RWPE1 (cell line): ENCODE data around the gene ENO4.

Source experiments
- CTCF ChIA-PET: fragments of 350-600 bp; sonication (Branson Sonifier 250); formaldehyde crosslinking; extraction: SDS; loops from one replicate; lab custom pipeline; 2021; lab: Yijun Ruan, JAX
- POLR2A ChIA-PET: fragments of 400-600 bp; formaldehyde crosslinking; extraction: SDS; loops from one replicate; lab custom pipeline; 2020; ENCODE audit warnings: antibody characterized with exemption; ENCODE audit not compliant: low non-redundant PET; lab: Yijun Ruan, JAX
- DNase-seq: peaks from one replicate; pipeline ENCODE4 v3.0.0; 2012; ENCODE audit warnings: low spot score
- H3K27ac ChIP-seq: fragments of 450-650 bp; 2 replicates; pipeline ENCODE4 v1.5.1; 2017
- CTCF ChIP-seq: fragments of 450-650 bp; conservative IDR thresholded peaks from 2 replicates; pipeline ENCODE4 v1.5.1; 2017; ENCODE audit warnings: low read depth, mild to moderate bottlenecking

Gene ENO4

DNA sequence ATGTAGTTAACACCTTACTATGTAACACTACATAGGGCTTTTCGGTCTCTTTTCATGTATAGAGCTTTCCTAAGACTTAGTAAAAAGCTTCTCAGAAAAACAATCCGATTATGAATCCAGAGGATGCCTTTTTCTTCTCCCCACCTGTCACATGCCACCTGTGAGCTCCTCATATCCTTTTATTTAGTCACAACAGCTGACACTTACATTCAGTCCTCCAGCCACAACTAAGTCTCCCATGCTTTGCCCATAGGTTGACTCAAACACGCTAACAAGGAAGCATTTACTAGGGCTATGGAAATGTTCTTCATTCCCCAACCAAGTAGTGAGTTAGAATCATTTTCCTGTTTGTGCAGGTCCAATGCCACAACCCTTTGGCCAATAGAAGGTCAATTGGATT lies 7.9 kb downstream of the ENO4 start:
- POLR2A ChIA-PET, result no interaction called here
- CTCF ChIA-PET, result interaction anchor here (0.7 kb wide), 1 partner anchor 41 kb away, joined by 6 read pairs; no protein-coding TSS in a partner anchor

DNA sequence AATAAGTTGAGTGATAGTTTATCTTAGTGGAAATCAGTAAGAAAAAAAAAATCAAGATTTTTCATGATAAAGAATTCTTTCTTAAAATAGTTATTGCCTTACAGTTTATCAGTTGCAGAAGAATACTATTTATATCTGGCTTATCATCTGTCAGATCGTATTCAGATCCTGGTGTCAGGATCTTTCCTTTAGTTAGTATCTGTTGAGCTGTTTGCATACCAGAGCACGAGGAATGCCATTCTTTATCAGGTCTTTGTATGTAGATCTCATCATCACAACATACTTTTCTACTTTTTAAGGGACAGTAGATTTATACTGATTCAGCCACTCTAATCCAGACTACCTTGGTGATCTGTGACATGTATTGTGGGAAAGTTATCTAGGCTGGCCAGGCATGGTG lies 12.5 kb downstream of the ENO4 start:
- no peak for DNase-seq
- no peak for TF ChIP-seq CTCF
- POLR2A ChIA-PET, result no interaction called here
- H3K27ac ChIP-seq, result no peak overlapping the region
- CTCF ChIA-PET, result interaction anchor here (0.7 kb wide), 1 partner anchor 64 kb away, joined by 3 read pairs; no protein-coding TSS in a partner anchor

More for the DNA sequence above, 7.9 kb downstream of the ENO4 start:
- DNase-seq, result no peak
- no peak overlapping the region for H3K27ac ChIP-seq
- no peak for TF ChIP-seq CTCF

GRCh38 chr10:116864436-116864835 lies 15.1 kb downstream of the ENO4 start:
- CTCF ChIA-PET, result interaction anchor here (0.6 kb wide), 1 partner anchor 565 kb away, joined by 3 read pairs; no protein-coding TSS in a partner anchor
- no peak overlapping the region for H3K27ac ChIP-seq
- DNase-seq, result no peak
- TF ChIP-seq CTCF, result no peak
- POLR2A ChIA-PET, result no interaction called here

GRCh38 chr10:116866066-116866465 lies 16.8 kb downstream of the ENO4 start:
- DNase-seq, result no peak
- ChIA-PET CTCF (interaction anchor here (1.0 kb wide), 1 partner anchor 303 kb away, joined by 7 read pairs; no protein-coding TSS in a partner anchor), POLR2A (no interaction called here)
- no peak for TF ChIP-seq CTCF
- H3K27ac ChIP-seq, result no peak overlapping the region

- ChIA-PET CTCF (interaction anchor here (0.6 kb wide), 2 partner anchors 71 to 129 kb away, joined by 3 to 6 read pairs; no protein-coding TSS in a partner anchor), POLR2A (no interaction called here)
- H3K27ac ChIP-seq, result no peak overlapping the region
- no peak for TF ChIP-seq CTCF
- DNase-seq, result no peak
Measured at GRCh38 chr10:116866987-116867595, 17.8 kb downstream of the ENO4 start.

DNA sequence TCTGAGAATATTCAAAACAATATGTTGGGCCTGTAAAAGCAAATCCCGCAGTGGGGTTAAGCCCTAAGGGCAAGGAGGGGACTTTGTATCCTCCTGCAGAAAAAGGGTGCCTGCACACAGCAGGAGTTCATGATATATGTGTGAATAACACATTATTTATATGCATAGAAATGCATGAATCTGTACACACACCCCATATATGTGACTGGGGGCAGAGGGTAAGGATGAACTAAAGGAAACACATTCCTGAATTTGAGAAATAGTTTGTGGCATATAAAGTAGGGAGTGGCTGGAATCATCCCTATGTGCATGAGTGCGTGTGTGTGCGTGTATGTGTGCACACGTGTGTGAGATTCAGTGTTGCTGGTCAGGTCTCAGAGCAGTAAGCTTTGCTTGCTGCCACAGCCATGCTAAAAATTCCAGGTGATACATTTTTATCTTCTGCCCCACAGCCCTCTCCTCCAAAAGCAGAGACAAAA lies 18.9 kb downstream of the ENO4 start:
- ChIA-PET POLR2A (no interaction called here), CTCF (interaction anchor here (0.8 kb wide), 1 partner anchor 300 kb away, joined by 3 read pairs; no protein-coding TSS in a partner anchor)
- no peak for DNase-seq
- TF ChIP-seq CTCF, result no peak
- H3K27ac ChIP-seq, result no peak overlapping the region
